Glomerular visceral epithelial cell (primary cell): ENCODE measurements around the gene CRYZL1.

ENCODE experiments used
- DNase-seq: peaks from one replicate; pipeline ENCODE4 v3.0.0-alpha.2; 2016; ENCODE audit errors: extremely low spot score

The CRYZL1 gene

GRCh38 chr21:33661146-33661545 is 19.6 kb upstream of the CRYZL1 start:
- DNase-seq = no peak

- DNase-seq = no peak
Measured at GRCh38 chr21:33660406-33660805, 18.9 kb upstream of the CRYZL1 start.

- DNase-seq = no peak
Measured at GRCh38 chr21:33659568-33659949, 18.0 kb upstream of the CRYZL1 start.

- DNase-seq = no peak
Measured at GRCh38 chr21:33658919-33659567, 17.5 kb upstream of the CRYZL1 start.

GRCh38 chr21:33657124-33657820 is 15.7 kb upstream of the CRYZL1 start:
- DNase-seq = no peak

GRCh38 chr21:33655588-33656221 is 14.2 kb upstream of the CRYZL1 start:
- peak; percentile 95 for DNase-seq

GRCh38 chr21:33654412-33654811 is 12.9 kb upstream of the CRYZL1 start:
- DNase-seq = no peak

- no peak for DNase-seq
Measured at GRCh38 chr21:33651965-33652680, 10.6 kb upstream of the CRYZL1 start.

GRCh38 chr21:33650929-33651509 is 9.5 kb upstream of the CRYZL1 start:
- DNase-seq = no peak

- DNase-seq = no peak
Measured at GRCh38 chr21:33650230-33650629, 8.7 kb upstream of the CRYZL1 start.

- no peak for DNase-seq
Measured at GRCh38 chr21:33648555-33648954, 7.0 kb upstream of the CRYZL1 start.

GRCh38 chr21:33647587-33647986 is 6.0 kb upstream of the CRYZL1 start:
- no peak for DNase-seq

- DNase-seq = no peak
Measured at GRCh38 chr21:33645730-33646129, 4.2 kb upstream of the CRYZL1 start.

- DNase-seq = peak; percentile 18
Measured at GRCh38 chr21:33644383-33645074, 3.0 kb upstream of the CRYZL1 start.

GRCh38 chr21:33643658-33644311 is 2.2 kb upstream of the CRYZL1 start:
- DNase-seq = peak; percentile 33

- peak; percentile 32 for DNase-seq
Measured at GRCh38 chr21:33642896-33643657, 1.5 kb upstream of the CRYZL1 start.

- DNase-seq = peak; percentile 100
Measured at GRCh38 chr21:33642027-33642895, 720 bp upstream of the CRYZL1 start, which contains the start of gene ITSN1. TSS of gene ITSN1 (plus strand) at chr21:33642501. CDS start at chr21:33718829, 76,328 bp downstream.

GRCh38 chr21:33640697-33641351 is 717 bp downstream of the CRYZL1 start:
- DNase-seq = peak; percentile 32

GRCh38 chr21:33634254-33634653 is 7.3 kb downstream of the CRYZL1 start:
- DNase-seq = no peak
